H1 (cell line): Measurements from ENCODE around the gene FAM228B. TPM values are rescaled to one million over a fixed set of nuclear protein-coding genes. Genes with fewer than 3 reads are reported as not detected.

Experiments
- CTCF ChIA-PET: fragments of 300-600 bp; sonication (Branson Sonifier 250); formaldehyde crosslinking; loops from one replicate; lab custom pipeline; 2021; ENCODE audit not compliant: partially characterized antibody; lab: Charles Lee
- POLR2A ChIA-PET: fragments of 300-600 bp; sonication (Branson Sonifier 250); formaldehyde crosslinking; loops from one replicate; lab custom pipeline; 2021; ENCODE audit warnings: inconsistent platforms; ENCODE audit not compliant: partially characterized antibody; lab: Charles Lee
- DNase-seq, 2 experiments: peaks; one replicate each; pipeline versions ENCODE4 v3.0.0 to v3.0.0-alpha.2; 2010 to 2022; ENCODE audit warnings: low spot score in 2 of 2, low read depth in 1 of 2, mixed read lengths in 1 of 2
- FAIRE-seq: peaks from 2 replicates; lab custom pipeline; 2011; peaks lifted over from hg19 to GRCh38; lab: Jason Lieb, UNC
- H2AFZ ChIP-seq: 2 replicates; pipeline ENCODE4 v1.8.1; 2012; ENCODE audit warnings: low read length, inconsistent platforms
- H2AK5ac ChIP-seq: 2 replicates; pipeline ENCODE4 v1.6.1; 2013; ENCODE audit warnings: low read depth, low read length
- H2BK120ac ChIP-seq: replicated peaks from 2 replicates; pipeline ENCODE3; 2013; ENCODE audit warnings: low read depth, low read length, inconsistent platforms
- H2BK12ac ChIP-seq: 2 replicates; pipeline ENCODE4 v1.6.1; 2013; ENCODE audit warnings: low read depth, low read length
- H2BK15ac ChIP-seq: 2 replicates; pipeline ENCODE4 v1.6.1; 2013; ENCODE audit warnings: low read length
- H2BK20ac ChIP-seq: 2 replicates; pipeline ENCODE4 v1.6.1; 2013; ENCODE audit warnings: low read length
- H2BK5ac ChIP-seq: 2 replicates; pipeline ENCODE4 v1.6.1; 2013; ENCODE audit warnings: low read depth, low read length
- H3K14ac ChIP-seq: 2 replicates; pipeline ENCODE4 v1.6.1; 2013; ENCODE audit warnings: inconsistent platforms; ENCODE audit not compliant: insufficient read length
- H3K18ac ChIP-seq: 2 replicates; pipeline ENCODE4 v1.6.1; 2013; ENCODE audit warnings: low read length; ENCODE audit errors: extremely low read depth
- H3K23ac ChIP-seq: 2 replicates; pipeline ENCODE4 v1.6.1; 2013; ENCODE audit warnings: inconsistent platforms; ENCODE audit not compliant: insufficient read length
- H3K23me2 ChIP-seq: 2 replicates; pipeline ENCODE4 v1.6.1; 2013; ENCODE audit warnings: low read depth, low read length
- H3K27ac ChIP-seq: 2 replicates; pipeline ENCODE4 v1.6.1; 2011; ENCODE audit warnings: low read depth, low read length, inconsistent platforms
- H3K27me3 ChIP-seq, 4 experiments: replicated peaks in 1 of 4; 1 replicate in 1 of 4; 2 replicates in 3 of 4; pipeline versions ENCODE4 v1.6.1 to v1.8.1; 2011 to 2013; ENCODE audit warnings: low read length in 3 of 4, mild to moderate bottlenecking in 3 of 4, inconsistent platforms in 2 of 4, mixed read lengths in 2 of 4, moderate library complexity in 1 of 4; ENCODE audit not compliant: control insufficient read depth in 3 of 4, insufficient read depth in 3 of 4; ENCODE audit errors: extremely low read depth in 1 of 4
- H3K36me3 ChIP-seq, 4 experiments: 2 replicates each; pipeline versions ENCODE4 v1.6.1 to v1.8.1; 2011 to 2013; ENCODE audit warnings: mild to moderate bottlenecking in 4 of 4, low read length in 3 of 4, moderate library complexity in 2 of 4, control low read depth in 1 of 4, inconsistent platforms in 1 of 4; ENCODE audit not compliant: insufficient read depth in 4 of 4, control insufficient read depth in 2 of 4
- H3K4ac ChIP-seq: replicated peaks from 2 replicates; pipeline ENCODE3; 2013; ENCODE audit warnings: low read length, low read depth, mixed read lengths, inconsistent platforms; ENCODE audit not compliant: insufficient read length
- H3K4me1 ChIP-seq, 4 experiments: replicated peaks in 1 of 4; 1 replicate in 1 of 4; 2 replicates in 3 of 4; pipeline versions ENCODE4 v1.6.1 to v1.8.1; 2011 to 2013; ENCODE audit warnings: low read length in 3 of 4, inconsistent platforms in 2 of 4, mixed read lengths in 1 of 4; ENCODE audit not compliant: insufficient read depth in 4 of 4, control insufficient read depth in 3 of 4
- H3K4me2 ChIP-seq, 2 experiments: 2 replicates each; pipeline versions ENCODE4 v1.6.1 to v1.8.1; 2011 to 2013; ENCODE audit warnings: low read depth in 2 of 2, low read length in 2 of 2, control low read depth in 1 of 2, inconsistent platforms in 1 of 2, mild to moderate bottlenecking in 1 of 2; ENCODE audit not compliant: insufficient read depth in 1 of 2
- H3K4me3 ChIP-seq, 4 experiments: fragments of 200-600, 300-600 bp in 1 of 4; sonication (generic), shearing (Covaris generic), sonication (Bioruptor Twin) in 1 of 4; 2 replicates each; pipeline versions ENCODE4 v1.5.1 to v1.8.1; 2011 to 2016; ENCODE audit warnings: low read length in 4 of 4, low read depth in 3 of 4, control low read depth in 2 of 4, inconsistent platforms in 2 of 4, mild to moderate bottlenecking in 2 of 4, mixed read lengths in 1 of 4, moderate library complexity in 1 of 4; ENCODE audit not compliant: insufficient read depth in 2 of 4; ENCODE audit errors: extremely low read depth in 1 of 4
- H3K56ac ChIP-seq: replicated peaks from 2 replicates; pipeline ENCODE3; 2013; ENCODE audit warnings: low read depth, mild to moderate bottlenecking, mixed read lengths, low read length, inconsistent platforms; ENCODE audit not compliant: insufficient read length
- H3K79me1 ChIP-seq: 2 replicates; pipeline ENCODE4 v1.6.1; 2013; ENCODE audit warnings: low read depth, low read length, control low read depth
- H3K79me2 ChIP-seq, 2 experiments: 2 replicates each; pipeline versions ENCODE4 v1.6.1 to v1.8.1; 2012 to 2013; ENCODE audit warnings: low read length in 2 of 2, mild to moderate bottlenecking in 2 of 2, inconsistent platforms in 1 of 2; ENCODE audit not compliant: insufficient read depth in 2 of 2, control insufficient read depth in 1 of 2
- H3K9ac ChIP-seq, 4 experiments: replicated peaks in 1 of 4; 1 replicate in 1 of 4; 2 replicates in 3 of 4; pipeline versions ENCODE4 v1.6.1 to v1.8.1; 2011 to 2013; ENCODE audit warnings: low read depth in 3 of 4, low read length in 3 of 4, control low read depth in 2 of 4, mild to moderate bottlenecking in 2 of 4, moderate library complexity in 2 of 4, inconsistent platforms in 1 of 4; ENCODE audit errors: extremely low read depth in 1 of 4
- H3K9me3 ChIP-seq, 2 experiments: 2 replicates each; pipeline versions ENCODE4 v1.6.1 to v1.8.1; 2012 to 2013; ENCODE audit warnings: mild to moderate bottlenecking in 2 of 2, moderate library complexity in 2 of 2, control low read depth in 1 of 2, inconsistent platforms in 1 of 2, low read depth in 1 of 2, low read length in 1 of 2, mixed read lengths in 1 of 2; ENCODE audit not compliant: insufficient read depth in 2 of 2
- H4K20me1 ChIP-seq, 2 experiments: replicated peaks in 1 of 2; 2 replicates each; pipeline versions ENCODE3 to v1.8.1; 2011 to 2013; ENCODE audit warnings: inconsistent platforms in 2 of 2, low read length in 2 of 2, mild to moderate bottlenecking in 1 of 2; ENCODE audit not compliant: insufficient read depth in 2 of 2, control insufficient read depth in 1 of 2
- H4K5ac ChIP-seq: 2 replicates; pipeline ENCODE4 v1.6.1; 2013; ENCODE audit warnings: low read length, low read depth, mixed read lengths, inconsistent platforms; ENCODE audit not compliant: insufficient read length
- H4K8ac ChIP-seq: 2 replicates; pipeline ENCODE4 v1.8.0; 2013; ENCODE audit warnings: mild to moderate bottlenecking, moderate library complexity, low read length, inconsistent platforms; ENCODE audit not compliant: insufficient read depth; ENCODE audit errors: extremely low read depth
- H4K91ac ChIP-seq: replicated peaks from 2 replicates; pipeline ENCODE3; 2013; ENCODE audit warnings: low read length, mixed read lengths, inconsistent platforms; ENCODE audit not compliant: insufficient read length
- MAFK ChIP-seq: IDR thresholded peaks from 2 replicates; pipeline ENCODE4 v1.6.1; 2012; ENCODE audit warnings: low read depth, mild to moderate bottlenecking, improper control_type of control experiment, low read length
- RNF2 ChIP-seq: fragments of 200-900, 300-1000 bp; sonication (generic); IDR thresholded peaks from 2 replicates; pipeline ENCODE4 v1.7.1; 2016; ENCODE audit warnings: borderline replicate concordance, low read depth, mild to moderate bottlenecking, antibody characterized with exemption, low read length; ENCODE audit not compliant: poor library complexity, severe bottlenecking; ENCODE audit errors: missing control alignments
- SIN3A ChIP-seq, 2 experiments: IDR thresholded peaks in 1 of 2; conservative IDR thresholded peaks in 1 of 2; 2 replicates each; pipeline ENCODE4 v1.6.1; 2011 to 2012; ENCODE audit warnings: low read length in 2 of 2, improper control_type of control experiment in 1 of 2, low read depth in 1 of 2, mild to moderate bottlenecking in 1 of 2
- WGBS, 2 experiments: shearing (Covaris generic) in 1 of 2; methylation state at CpG; one replicate each; pipeline versions ENCODE4 v1.1.6 to v1.1.7; 2013 to 2015; ENCODE audit warnings: low lambda C conversion rate in 2 of 2, mixed read lengths in 2 of 2, inconsistent platforms in 1 of 2, low coverage in 1 of 2, missing lambda C conversion rate in 1 of 2; ENCODE audit not compliant: insufficient replicate concordance in 2 of 2, insufficient coverage in 1 of 2, insufficient read length in 1 of 2; ENCODE audit errors: extremely low coverage in 1 of 2, missing lambda C conversion rate in 1 of 2; 5-methylcytosine and 5-hydroxymethylcytosine counted together
- polyA plus RNA-seq, 7 experiments: library from polyadenylated mRNA; depleted of rRNA in 3 of 7; stranded (reverse) in 5 of 7; unstranded in 2 of 7; fragments of >200 nt in 5 of 7; fragments of 200-250 nt in 2 of 7; gene quantifications; 1 replicate in 5 of 7; 2 replicates in 1 of 7; 4 replicates in 1 of 7; pipeline versions ENCODE4 v1.2.1 to v1.2.3, GENCODE V29; 2011 to 2013; ENCODE audit warnings: missing spikeins in 2 of 7, mixed read lengths in 2 of 7
- total RNA-seq: library from RNA; stranded (reverse); fragmentation: NEBNext Ultra II Directional; extraction: Animal tissue kit (Norgen Biotek cat#: 25700); gene quantifications from 2 replicates; pipeline ENCODE4 v1.2.1, GENCODE V29; 2021

FAM228B gene
- total and polyA plus RNA-seq, 2 of the 8 experiments (the other 6 are each of a cell fraction or from before 2014, with no cell fraction given): 1.4 to 3.2 TPM

GRCh38 chr2:24123922-24124580, 782 bp downstream of the FAM228B start:
- Histone ChIP-seq H3K4me3 (peak overlapping the region; percentile 60 to 68 (median 66)), H3K27ac (no peak overlapping the region), H3K56ac (peak overlapping the region; percentile 54), H3K4me2 (peak overlapping the region; percentile 75 to 80), H3K23ac (no peak overlapping the region), H3K4me1 (peaks cover 4 to 7% (median 6%) of the 10 kb centered on the region in 4 experiments; a peak in 6 of 7 replicates), H4K91ac (no peak overlapping the region), H2BK15ac (0 out of 2 replicates have a peak overlapping the region, but pooled peaks have one; percentile 19), H3K9ac (peak overlapping the region in 3 of 4 experiments; percentile 36 to 80 (median 49); a peak in 3 of 7 replicates), H3K79me2 (no peaks in the 10 kb centered on the region), H2BK20ac (no peak overlapping the region), H3K4ac (no peak overlapping the region), H3K27me3 (peaks cover 0 to 10% (median 4%) of the 10 kb centered on the region in 4 experiments; a peak in 4 of 7 replicates), H3K36me3 (no peaks in the 10 kb centered on the region), H4K20me1 (no peaks in the 10 kb centered on the region), H3K18ac (peak overlapping the region; percentile 51; the same call in 1 of the 2 replicates), H3K9me3 (no peaks in the 10 kb centered on the region), H2BK5ac (no peak overlapping the region), H3K14ac (no peak overlapping the region), H3K23me2 (peaks cover 3% of the 10 kb centered on the region), H4K8ac (no peak overlapping the region; the same call in 1 of the 2 replicates), H2AFZ (peak overlapping the region; percentile 74; the same call in 1 of the 2 replicates), H2BK120ac (no peak overlapping the region), H2AK5ac (no peak overlapping the region), H3K79me1 (no peaks in the 10 kb centered on the region), H2BK12ac (0 out of 2 replicates have a peak overlapping the region, but pooled peaks have one; percentile 39), H4K5ac (peak overlapping the region; percentile 9)
- 35% methylated on average over 9 of the region's 9 CpGs; no CpG with 5 or more reads in 1 of the 2 experiments for WGBS, 2 experiments
- no peak for TF ChIP-seq RNF2
- 0 out of 4 replicates have a peak, but pooled peaks of 1 of the 2 experiments have one; percentile 46 for TF ChIP-seq SIN3A (conservative IDR thresholded peaks at IDR 0.05 in 1 of 2, IDR thresholded peaks at IDR 0.05 in 1 of 2; ENCODE audit: low read depth in 1 of 2, low read length in 2 of 2)
- no peak for TF ChIP-seq MAFK
- CTCF ChIA-PET: interaction anchor here (1.0 kb wide), 1 partner anchor 40 kb away, joined by 3 read pairs; no protein-coding TSS in a partner anchor
- no peak for FAIRE-seq
- DNase-seq: peak in 1 of 2 experiments; percentile 74
- POLR2A ChIA-PET: interaction anchor here (0.9 to 2.2 kb wide), 2 partner anchors 40 to 44 kb away, joined by 3 to 9 read pairs; no protein-coding TSS in a partner anchor
